Measurements from ENCODE around the gene PIK3R1.

The PIK3R1 gene

GRCh38 chr5:68220260-68220659 is 4.7 kb downstream of the PIK3R1 start:
- DNase-seq, result no peak
- Histone ChIP-seq H2BK15ac (replicated peaks; ENCODE audit: low read depth) (no peak overlapping the region), H3K79me1 (ENCODE audit: low read length) (peaks cover 21% of the 10 kb centered on the region), H3K27me3 (ENCODE audit: insufficient read depth, low read length, poor library complexity) (no peaks in the 10 kb centered on the region), H3K23ac (ENCODE audit: low read length) (no peak overlapping the region), H3K79me2 (ENCODE audit: control insufficient read depth, insufficient read depth, low read length) (peaks cover 28% of the 10 kb centered on the region), H3K9ac (ENCODE audit: low read length) (no peak overlapping the region), H3K18ac (ENCODE audit: low read length) (no peak overlapping the region), H3K4ac (ENCODE audit: low read depth, low read length) (no peak overlapping the region), H2BK120ac (ENCODE audit: low read depth, low read length) (no peak overlapping the region), H3K4me3 (ENCODE audit: low read length) (no peak overlapping the region), H3K4me2 (ENCODE audit: low read length) (no peak overlapping the region), H3K56ac (ENCODE audit: low read length) (no peak overlapping the region), H4K8ac (ENCODE audit: low read depth, low read length) (no peak overlapping the region), H4K5ac (ENCODE audit: low read length) (no peak overlapping the region), H3K36me3 (ENCODE audit: control insufficient read depth, insufficient read depth, low read length) (no peaks in the 10 kb centered on the region), H3K27ac (ENCODE audit: low read depth, low read length) (no peak overlapping the region), H2BK5ac (ENCODE audit: low read length) (no peak overlapping the region), H3K4me1 (ENCODE audit: control insufficient read depth, low read depth, low read length) (no peaks in the 10 kb centered on the region), H2AK5ac (ENCODE audit: low read length) (no peak overlapping the region)
- WGBS (ENCODE audit: extremely low coverage, insufficient coverage, low lambda C conversion rate), result no CpG with 5 or more reads among the region's 7 CpGs

- Histone ChIP-seq H2BK15ac (replicated peaks; ENCODE audit: low read depth) (no peak overlapping the region), H3K4me3 (ENCODE audit: low read length) (no peak overlapping the region), H3K4ac (ENCODE audit: low read depth, low read length) (no peak overlapping the region), H3K4me1 (ENCODE audit: control insufficient read depth, low read depth, low read length) (no peaks in the 10 kb centered on the region), H3K23ac (ENCODE audit: low read length) (no peak overlapping the region), H4K5ac (ENCODE audit: low read length) (no peak overlapping the region), H2BK120ac (ENCODE audit: low read depth, low read length) (no peak overlapping the region), H2AK5ac (ENCODE audit: low read length) (no peak overlapping the region), H3K56ac (ENCODE audit: low read length) (no peak overlapping the region), H3K79me2 (ENCODE audit: control insufficient read depth, insufficient read depth, low read length) (peaks cover 28% of the 10 kb centered on the region), H3K27ac (ENCODE audit: low read depth, low read length) (no peak overlapping the region), H2BK5ac (ENCODE audit: low read length) (no peak overlapping the region), H3K18ac (ENCODE audit: low read length) (no peak overlapping the region), H4K8ac (ENCODE audit: low read depth, low read length) (no peak overlapping the region), H3K36me3 (ENCODE audit: control insufficient read depth, insufficient read depth, low read length) (no peaks in the 10 kb centered on the region), H3K4me2 (ENCODE audit: low read length) (no peak overlapping the region), H3K9ac (ENCODE audit: low read length) (no peak overlapping the region), H3K79me1 (ENCODE audit: low read length) (peaks cover 26% of the 10 kb centered on the region), H3K27me3 (ENCODE audit: insufficient read depth, low read length, poor library complexity) (no peaks in the 10 kb centered on the region)
- DNase-seq, result no peak
- no CpG with 5 or more reads among the region's 2 CpGs for WGBS (ENCODE audit: extremely low coverage, insufficient coverage, low lambda C conversion rate)
Measured at GRCh38 chr5:68220914-68221313, 5.4 kb downstream of the PIK3R1 start.

DNA sequence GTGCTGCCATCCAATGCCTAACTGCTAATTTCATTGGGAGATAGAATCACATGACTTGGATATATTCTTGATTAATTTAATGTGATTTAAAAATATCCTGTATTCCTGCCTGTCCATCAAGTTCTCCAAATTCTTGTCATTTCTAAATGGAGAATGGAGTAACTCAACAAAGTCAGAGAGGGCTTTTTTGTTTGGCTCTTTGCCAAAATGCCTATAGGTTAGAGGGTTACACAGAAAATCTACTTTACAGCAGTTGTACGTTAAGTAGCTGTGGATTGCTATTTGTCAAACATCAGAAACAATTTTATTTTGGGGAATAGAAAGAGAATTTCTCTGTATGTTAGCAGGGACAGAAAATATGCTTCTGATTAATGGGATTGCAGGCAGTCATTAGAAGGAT is 5.9 kb downstream of the PIK3R1 start:
- peaks cover 28% of the 10 kb centered on the region for H3K79me2 ChIP-seq (ENCODE audit: control insufficient read depth, insufficient read depth, low read length)
- no peak for DNase-seq
- peaks cover 31% of the 10 kb centered on the region for H3K79me1 ChIP-seq (ENCODE audit: low read length)
- H2BK120ac ChIP-seq (ENCODE audit: low read depth, low read length), result no peak overlapping the region
- no peak overlapping the region for H4K8ac ChIP-seq (ENCODE audit: low read depth, low read length)
- no peaks in the 10 kb centered on the region for H3K4me1 ChIP-seq (ENCODE audit: control insufficient read depth, low read depth, low read length)
- no peak overlapping the region for H2BK5ac ChIP-seq (ENCODE audit: low read length)
- no peaks in the 10 kb centered on the region for H3K27me3 ChIP-seq (ENCODE audit: insufficient read depth, low read length, poor library complexity)
- no peak overlapping the region for H3K4me2 ChIP-seq (ENCODE audit: low read length)
- H3K18ac ChIP-seq (ENCODE audit: low read length), result no peak overlapping the region
- no peak overlapping the region for H4K5ac ChIP-seq (ENCODE audit: low read length)
- no peaks in the 10 kb centered on the region for H3K36me3 ChIP-seq (ENCODE audit: control insufficient read depth, insufficient read depth, low read length)
- H3K4ac ChIP-seq (ENCODE audit: low read depth, low read length), result no peak overlapping the region
- WGBS (ENCODE audit: extremely low coverage, insufficient coverage, low lambda C conversion rate), result no CpG with 5 or more reads among the region's 1 CpG
- H3K56ac ChIP-seq (ENCODE audit: low read length), result no peak overlapping the region
- H2BK15ac ChIP-seq (replicated peaks; ENCODE audit: low read depth), result no peak overlapping the region
- H2AK5ac ChIP-seq (ENCODE audit: low read length), result no peak overlapping the region
- no peak overlapping the region for H3K27ac ChIP-seq (ENCODE audit: low read depth, low read length)
- H3K23ac ChIP-seq (ENCODE audit: low read length), result no peak overlapping the region
- H3K4me3 ChIP-seq (ENCODE audit: low read length), result no peak overlapping the region
- H3K9ac ChIP-seq (ENCODE audit: low read length), result no peak overlapping the region

DNA sequence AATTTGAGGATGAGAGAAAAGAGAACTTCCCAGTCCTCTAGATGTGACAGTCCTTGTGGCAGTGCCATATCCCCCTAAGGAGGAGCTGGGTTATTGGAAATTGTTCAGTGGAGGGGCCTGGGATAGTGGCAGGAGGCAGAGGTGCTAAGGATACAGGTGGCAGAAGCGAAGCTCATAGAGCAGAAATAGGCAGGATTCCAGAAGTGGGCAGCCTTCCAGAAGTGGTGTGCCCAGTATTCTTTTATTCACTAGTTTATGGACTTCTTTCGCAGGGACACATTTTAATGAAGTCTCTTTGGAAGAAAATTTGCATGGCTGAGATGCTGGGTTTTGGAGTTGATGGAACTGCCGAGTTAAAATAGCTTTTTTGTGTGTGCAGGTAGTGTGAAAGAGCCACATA is 6.8 kb downstream of the PIK3R1 start:
- no peak overlapping the region for H3K9ac ChIP-seq (ENCODE audit: low read length)
- no peak overlapping the region for H3K23ac ChIP-seq (ENCODE audit: low read length)
- peaks cover 25% of the 10 kb centered on the region for H3K79me2 ChIP-seq (ENCODE audit: control insufficient read depth, insufficient read depth, low read length)
- WGBS (ENCODE audit: extremely low coverage, insufficient coverage, low lambda C conversion rate), result no CpG with 5 or more reads among the region's 3 CpGs
- H3K4me3 ChIP-seq (ENCODE audit: low read length), result no peak overlapping the region
- H3K36me3 ChIP-seq (ENCODE audit: control insufficient read depth, insufficient read depth, low read length), result no peaks in the 10 kb centered on the region
- H2BK120ac ChIP-seq (ENCODE audit: low read depth, low read length), result no peak overlapping the region
- H4K8ac ChIP-seq (ENCODE audit: low read depth, low read length), result no peak overlapping the region
- no peak overlapping the region for H2BK15ac ChIP-seq (replicated peaks; ENCODE audit: low read depth)
- no peak for DNase-seq
- no peak overlapping the region for H3K56ac ChIP-seq (ENCODE audit: low read length)
- no peak overlapping the region for H3K4me2 ChIP-seq (ENCODE audit: low read length)
- H3K27me3 ChIP-seq (ENCODE audit: insufficient read depth, low read length, poor library complexity), result no peaks in the 10 kb centered on the region
- H2AK5ac ChIP-seq (ENCODE audit: low read length), result no peak overlapping the region
- peaks cover 31% of the 10 kb centered on the region for H3K79me1 ChIP-seq (ENCODE audit: low read length)
- no peak overlapping the region for H3K4ac ChIP-seq (ENCODE audit: low read depth, low read length)
- H3K4me1 ChIP-seq (ENCODE audit: control insufficient read depth, low read depth, low read length), result no peaks in the 10 kb centered on the region
- H3K18ac ChIP-seq (ENCODE audit: low read length), result no peak overlapping the region
- no peak overlapping the region for H4K5ac ChIP-seq (ENCODE audit: low read length)
- no peak overlapping the region for H3K27ac ChIP-seq (ENCODE audit: low read depth, low read length)
- no peak overlapping the region for H2BK5ac ChIP-seq (ENCODE audit: low read length)

DNA sequence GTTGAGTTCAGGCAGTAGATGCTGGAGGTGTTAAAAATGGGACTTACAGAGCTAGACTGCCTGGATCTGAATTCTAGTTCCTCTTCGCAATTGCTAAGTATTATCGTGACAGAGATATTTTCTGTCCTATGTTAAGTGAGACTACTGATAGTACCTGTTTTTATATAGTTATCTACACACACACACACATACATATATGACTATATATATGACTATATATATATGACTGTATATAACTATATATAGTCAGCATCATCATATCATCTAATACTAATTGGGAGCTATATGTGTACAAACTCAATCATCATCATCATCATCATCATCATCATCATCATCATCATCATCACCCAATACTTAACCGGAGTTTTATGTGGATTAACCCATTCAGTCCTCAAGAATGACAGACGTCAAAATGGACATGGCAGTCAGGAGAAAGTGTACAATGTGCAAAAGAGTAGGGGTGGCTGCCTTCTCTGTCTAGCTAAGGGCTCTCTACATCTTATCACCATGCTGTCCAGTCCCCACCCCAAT is 7.3 kb downstream of the PIK3R1 start:
- Histone ChIP-seq H3K4me3 (ENCODE audit: low read length) (no peak overlapping the region), H2BK5ac (ENCODE audit: low read length) (no peak overlapping the region), H3K4me1 (ENCODE audit: control insufficient read depth, low read depth, low read length) (no peaks in the 10 kb centered on the region), H2AK5ac (ENCODE audit: low read length) (no peak overlapping the region), H3K27me3 (ENCODE audit: insufficient read depth, low read length, poor library complexity) (no peaks in the 10 kb centered on the region), H3K9ac (ENCODE audit: low read length) (no peak overlapping the region), H3K18ac (ENCODE audit: low read length) (no peak overlapping the region), H3K79me1 (ENCODE audit: low read length) (peaks cover 31% of the 10 kb centered on the region), H2BK120ac (ENCODE audit: low read depth, low read length) (no peak overlapping the region), H3K56ac (ENCODE audit: low read length) (no peak overlapping the region), H4K5ac (ENCODE audit: low read length) (no peak overlapping the region), H2BK15ac (replicated peaks; ENCODE audit: low read depth) (no peak overlapping the region), H3K23ac (ENCODE audit: low read length) (no peak overlapping the region), H3K79me2 (ENCODE audit: control insufficient read depth, insufficient read depth, low read length) (peaks cover 25% of the 10 kb centered on the region), H3K36me3 (ENCODE audit: control insufficient read depth, insufficient read depth, low read length) (no peaks in the 10 kb centered on the region), H3K4me2 (ENCODE audit: low read length) (no peak overlapping the region), H3K4ac (ENCODE audit: low read depth, low read length) (no peak overlapping the region), H3K27ac (ENCODE audit: low read depth, low read length) (no peak overlapping the region), H4K8ac (ENCODE audit: low read depth, low read length) (no peak overlapping the region)
- WGBS (ENCODE audit: extremely low coverage, insufficient coverage, low lambda C conversion rate), result no CpG with 5 or more reads among the region's 4 CpGs
- no peak for DNase-seq

DNA sequence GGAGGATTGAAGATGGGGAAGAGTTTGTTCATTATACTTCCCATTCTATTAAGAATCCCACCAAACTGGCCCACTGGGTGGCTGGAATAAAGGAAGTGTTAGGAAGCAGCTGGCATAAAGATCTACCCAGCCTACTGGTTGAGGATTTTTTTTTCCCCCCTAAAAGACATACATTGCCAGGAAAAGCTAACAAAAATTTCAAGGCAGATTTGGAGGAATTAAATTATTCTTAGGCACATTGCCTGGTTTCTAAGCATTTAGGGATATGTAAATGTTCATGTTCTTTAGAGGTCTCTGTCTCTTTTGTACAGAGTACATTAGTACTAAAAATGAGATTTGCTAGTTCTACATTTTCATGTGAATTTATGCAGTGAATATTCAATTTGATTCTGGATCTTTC is 8.3 kb downstream of the PIK3R1 start:
- no peak overlapping the region for H3K18ac ChIP-seq (ENCODE audit: low read length)
- H3K36me3 ChIP-seq (ENCODE audit: control insufficient read depth, insufficient read depth, low read length), result no peaks in the 10 kb centered on the region
- peaks cover 31% of the 10 kb centered on the region for H3K79me1 ChIP-seq (ENCODE audit: low read length)
- H3K4me2 ChIP-seq (ENCODE audit: low read length), result no peak overlapping the region
- no peak overlapping the region for H3K9ac ChIP-seq (ENCODE audit: low read length)
- no peak overlapping the region for H4K5ac ChIP-seq (ENCODE audit: low read length)
- H3K79me2 ChIP-seq (ENCODE audit: control insufficient read depth, insufficient read depth, low read length), result peaks cover 22% of the 10 kb centered on the region
- H3K4me3 ChIP-seq (ENCODE audit: low read length), result no peak overlapping the region
- no peak overlapping the region for H3K27ac ChIP-seq (ENCODE audit: low read depth, low read length)
- DNase-seq, result no peak
- H3K56ac ChIP-seq (ENCODE audit: low read length), result no peak overlapping the region
- no peaks in the 10 kb centered on the region for H3K4me1 ChIP-seq (ENCODE audit: control insufficient read depth, low read depth, low read length)
- no peak overlapping the region for H3K4ac ChIP-seq (ENCODE audit: low read depth, low read length)
- H4K8ac ChIP-seq (ENCODE audit: low read depth, low read length), result no peak overlapping the region
- no peak overlapping the region for H3K23ac ChIP-seq (ENCODE audit: low read length)
- H2BK15ac ChIP-seq (replicated peaks; ENCODE audit: low read depth), result no peak overlapping the region
- no peaks in the 10 kb centered on the region for H3K27me3 ChIP-seq (ENCODE audit: insufficient read depth, low read length, poor library complexity)
- H2AK5ac ChIP-seq (ENCODE audit: low read length), result no peak overlapping the region
- no peak overlapping the region for H2BK120ac ChIP-seq (ENCODE audit: low read depth, low read length)
- H2BK5ac ChIP-seq (ENCODE audit: low read length), result no peak overlapping the region
